ENCODE results near the gene TLE3. TPM values are rescaled to one million over a fixed set of nuclear protein-coding genes. Genes with fewer than 3 reads are reported as not detected.
"Not testable (repeated sequence)": the region's sequence is repeated elsewhere in the genome, so short reads cannot be mapped to it uniquely, and the experiment has no call there.

TLE3 gene
- total RNA-seq, 1 donor from 2014 or later = 28.8 TPM

DNA sequence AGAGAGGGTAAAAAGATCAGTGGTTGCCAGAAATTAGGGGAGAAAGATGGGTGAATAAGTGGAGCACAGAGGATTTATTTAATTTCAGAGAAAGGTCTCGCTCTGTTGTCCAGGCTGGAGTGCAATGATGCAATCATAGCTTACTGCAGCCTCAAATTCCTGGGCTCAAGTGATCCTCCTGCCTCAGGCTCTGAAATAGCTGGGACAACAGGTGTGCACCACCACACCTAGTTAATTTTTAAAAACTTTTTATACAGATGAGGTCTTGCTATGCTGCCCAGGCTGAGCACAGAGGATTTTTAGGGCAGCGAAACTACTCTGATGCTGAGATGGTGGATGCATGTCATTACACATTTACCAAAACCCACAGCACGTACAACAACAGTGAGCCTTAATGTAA, 20.9 kb upstream of the TLE3 start:
- TF ChIP-seq, protein P1, sequence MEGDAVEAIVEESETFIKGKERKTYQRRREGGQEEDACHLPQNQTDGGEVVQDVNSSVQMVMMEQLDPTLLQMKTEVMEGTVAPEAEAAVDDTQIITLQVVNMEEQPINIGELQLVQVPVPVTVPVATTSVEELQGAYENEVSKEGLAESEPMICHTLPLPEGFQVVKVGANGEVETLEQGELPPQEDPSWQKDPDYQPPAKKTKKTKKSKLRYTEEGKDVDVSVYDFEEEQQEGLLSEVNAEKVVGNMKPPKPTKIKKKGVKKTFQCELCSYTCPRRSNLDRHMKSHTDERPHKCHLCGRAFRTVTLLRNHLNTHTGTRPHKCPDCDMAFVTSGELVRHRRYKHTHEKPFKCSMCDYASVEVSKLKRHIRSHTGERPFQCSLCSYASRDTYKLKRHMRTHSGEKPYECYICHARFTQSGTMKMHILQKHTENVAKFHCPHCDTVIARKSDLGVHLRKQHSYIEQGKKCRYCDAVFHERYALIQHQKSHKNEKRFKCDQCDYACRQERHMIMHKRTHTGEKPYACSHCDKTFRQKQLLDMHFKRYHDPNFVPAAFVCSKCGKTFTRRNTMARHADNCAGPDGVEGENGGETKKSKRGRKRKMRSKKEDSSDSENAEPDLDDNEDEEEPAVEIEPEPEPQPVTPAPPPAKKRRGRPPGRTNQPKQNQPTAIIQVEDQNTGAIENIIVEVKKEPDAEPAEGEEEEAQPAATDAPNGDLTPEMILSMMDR (IDR thresholded peaks at IDR 0.05) = no peak
- no peaks in the 10 kb centered on the region for H3K9me3 Mint-ChIP-seq (ENCODE audit: unreplicated experiment)
- peaks cover 2% of the 10 kb centered on the region for H3K4me1 Mint-ChIP-seq (ENCODE audit: unreplicated experiment)
- H3K4me3 Mint-ChIP-seq (ENCODE audit: unreplicated experiment) = no peak overlapping the region
- DNase-seq (ENCODE audit: extremely low spot score, unreplicated experiment) = no peak
- no peaks in the 10 kb centered on the region for H3K36me3 Mint-ChIP-seq (ENCODE audit: unreplicated experiment)
- H3K27me3 Mint-ChIP-seq (ENCODE audit: unreplicated experiment) = peaks cover 61% of the 10 kb centered on the region
- H3K27ac Mint-ChIP-seq (ENCODE audit: unreplicated experiment) = no peak overlapping the region

DNA sequence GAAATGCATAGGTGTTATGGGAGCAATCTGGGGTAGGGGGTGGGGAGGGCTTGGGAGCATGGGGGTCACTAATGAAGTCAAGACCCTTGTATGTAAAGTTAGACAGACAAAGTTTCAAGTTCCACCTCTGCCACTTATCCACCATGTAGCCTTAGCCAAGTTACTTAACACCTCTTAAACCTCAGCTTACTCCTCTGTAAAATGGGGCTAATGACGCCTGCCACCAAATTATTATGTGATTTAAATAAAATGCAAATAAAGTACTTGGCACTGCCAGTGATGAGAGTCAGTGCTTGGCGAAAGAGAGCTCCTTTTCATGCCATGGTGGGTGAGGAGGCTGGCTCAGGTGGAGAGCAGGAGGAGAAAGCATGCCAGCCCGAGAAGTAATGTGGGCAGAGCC, 18.6 kb upstream of the TLE3 start:
- peaks cover 54% of the 10 kb centered on the region for H3K27me3 Mint-ChIP-seq (ENCODE audit: unreplicated experiment)
- no peaks in the 10 kb centered on the region for H3K36me3 Mint-ChIP-seq (ENCODE audit: unreplicated experiment)
- H3K4me1 Mint-ChIP-seq (ENCODE audit: unreplicated experiment) = peaks cover 8% of the 10 kb centered on the region
- no peak overlapping the region for H3K4me3 Mint-ChIP-seq (ENCODE audit: unreplicated experiment)
- no peaks in the 10 kb centered on the region for H3K9me3 Mint-ChIP-seq (ENCODE audit: unreplicated experiment)
- TF ChIP-seq, protein P1 (IDR thresholded peaks at IDR 0.05) = no peak
- no peak overlapping the region for H3K27ac Mint-ChIP-seq (ENCODE audit: unreplicated experiment)
- no peak for DNase-seq (ENCODE audit: extremely low spot score, unreplicated experiment)

DNA sequence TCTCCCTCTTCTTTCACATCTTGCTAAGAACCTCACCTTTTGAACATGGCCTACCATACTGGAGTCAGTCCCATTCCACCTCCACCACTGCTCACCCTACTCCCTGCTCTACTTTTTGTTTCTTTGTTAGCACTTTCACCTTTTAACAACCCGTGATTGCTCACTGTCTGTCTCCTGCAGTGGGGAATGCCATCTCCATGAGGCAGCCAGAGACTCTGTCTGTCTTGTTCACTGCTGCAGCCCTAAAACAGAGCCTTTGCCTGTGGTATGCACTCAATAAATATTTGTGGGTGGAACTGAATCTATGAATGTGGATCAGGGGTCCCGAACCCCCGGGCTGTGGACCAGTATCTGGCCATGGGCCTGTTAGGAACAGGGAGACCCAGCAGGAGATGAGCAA, 16.5 kb upstream of the TLE3 start:
- H3K27me3 Mint-ChIP-seq (ENCODE audit: unreplicated experiment) = peaks cover 55% of the 10 kb centered on the region
- no peak overlapping the region for H3K27ac Mint-ChIP-seq (ENCODE audit: unreplicated experiment)
- DNase-seq (ENCODE audit: extremely low spot score, unreplicated experiment) = no peak
- peaks cover 11% of the 10 kb centered on the region for H3K4me1 Mint-ChIP-seq (ENCODE audit: unreplicated experiment)
- H3K36me3 Mint-ChIP-seq (ENCODE audit: unreplicated experiment) = no peaks in the 10 kb centered on the region
- H3K4me3 Mint-ChIP-seq (ENCODE audit: unreplicated experiment) = no peak overlapping the region
- TF ChIP-seq, protein P1 (IDR thresholded peaks at IDR 0.05) = no peak
- no peaks in the 10 kb centered on the region for H3K9me3 Mint-ChIP-seq (ENCODE audit: unreplicated experiment)

DNA sequence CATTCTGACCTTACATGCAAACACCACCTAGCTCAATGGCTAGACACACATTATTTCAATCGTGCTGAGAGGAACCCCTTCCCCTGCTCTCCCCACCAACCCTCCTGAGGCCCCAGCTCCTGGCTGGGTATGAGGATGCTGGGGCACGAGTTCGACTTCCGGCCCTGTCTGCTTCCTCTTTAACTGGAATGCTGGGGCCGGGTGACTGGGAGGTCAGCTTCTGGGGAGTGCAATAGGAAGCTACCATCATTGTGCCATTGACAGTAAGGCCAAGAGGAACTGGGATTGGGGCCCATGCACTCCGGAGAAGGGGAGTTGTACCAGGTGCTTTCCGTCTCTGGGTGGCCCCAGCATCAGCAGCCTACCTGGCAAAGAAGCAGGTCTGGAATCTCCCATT, 15.6 kb upstream of the TLE3 start:
- peaks cover 58% of the 10 kb centered on the region for H3K27me3 Mint-ChIP-seq (ENCODE audit: unreplicated experiment)
- TF ChIP-seq, protein P1 (IDR thresholded peaks at IDR 0.05) = no peak
- H3K36me3 Mint-ChIP-seq (ENCODE audit: unreplicated experiment) = no peaks in the 10 kb centered on the region
- DNase-seq (ENCODE audit: extremely low spot score, unreplicated experiment) = no peak
- no peak overlapping the region for H3K4me3 Mint-ChIP-seq (ENCODE audit: unreplicated experiment)
- H3K27ac Mint-ChIP-seq (ENCODE audit: unreplicated experiment) = no peak overlapping the region
- H3K9me3 Mint-ChIP-seq (ENCODE audit: unreplicated experiment) = no peaks in the 10 kb centered on the region
- peaks cover 11% of the 10 kb centered on the region for H3K4me1 Mint-ChIP-seq (ENCODE audit: unreplicated experiment)

DNA sequence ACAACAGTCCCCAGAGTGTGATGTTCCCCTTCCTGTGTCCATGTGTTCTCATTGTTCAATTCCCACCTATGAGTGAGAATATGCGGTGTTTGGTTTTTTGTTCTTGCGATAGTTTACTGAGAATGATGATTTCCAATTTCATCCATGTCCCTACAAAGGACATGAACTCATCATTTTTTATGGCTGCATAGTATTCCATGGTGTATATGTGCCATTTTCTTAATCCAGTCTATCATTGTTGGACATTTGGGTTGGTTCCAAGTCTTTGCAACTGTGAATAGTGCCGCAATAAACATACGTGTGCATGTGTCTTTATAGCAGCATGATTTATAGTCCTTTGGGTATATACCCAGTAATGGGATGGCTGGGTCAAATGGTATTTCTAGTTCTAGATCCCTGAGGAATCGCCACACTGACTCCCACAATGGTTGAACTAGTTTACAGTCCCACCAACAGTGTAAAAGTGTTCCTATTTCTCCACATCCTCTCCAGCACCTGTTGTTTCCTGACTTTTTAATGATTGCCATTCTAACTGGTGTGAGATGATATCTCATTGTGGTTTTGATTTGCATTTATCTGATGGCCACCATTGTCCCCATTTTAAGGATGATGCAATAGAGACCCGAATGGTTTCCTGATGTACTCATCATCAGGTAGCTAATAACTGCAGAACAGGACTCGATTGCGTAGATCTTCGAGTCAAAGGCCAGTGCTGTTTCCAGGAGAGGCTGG, 15.0 kb upstream of the TLE3 start:
- DNase-seq (ENCODE audit: extremely low spot score, unreplicated experiment); H3K27ac Mint-ChIP-seq (ENCODE audit: unreplicated experiment); H3K4me3 Mint-ChIP-seq (ENCODE audit: unreplicated experiment); H3K9me3 Mint-ChIP-seq (ENCODE audit: unreplicated experiment); H3K36me3 Mint-ChIP-seq (ENCODE audit: unreplicated experiment): not testable (repeated sequence)
- Mint-ChIP-seq H3K4me1 (ENCODE audit: unreplicated experiment) (peaks cover 11% of the 10 kb centered on the region), H3K27me3 (ENCODE audit: unreplicated experiment) (peaks cover 54% of the 10 kb centered on the region)

All from osteocyte (in vitro differentiated cells).